Measurements from ENCODE around the gene EFHD2.
"Not testable (repeated sequence)": the region's sequence is repeated elsewhere in the genome, so short reads cannot be mapped to it uniquely, and the experiment has no call there.

The EFHD2 gene

DNA sequence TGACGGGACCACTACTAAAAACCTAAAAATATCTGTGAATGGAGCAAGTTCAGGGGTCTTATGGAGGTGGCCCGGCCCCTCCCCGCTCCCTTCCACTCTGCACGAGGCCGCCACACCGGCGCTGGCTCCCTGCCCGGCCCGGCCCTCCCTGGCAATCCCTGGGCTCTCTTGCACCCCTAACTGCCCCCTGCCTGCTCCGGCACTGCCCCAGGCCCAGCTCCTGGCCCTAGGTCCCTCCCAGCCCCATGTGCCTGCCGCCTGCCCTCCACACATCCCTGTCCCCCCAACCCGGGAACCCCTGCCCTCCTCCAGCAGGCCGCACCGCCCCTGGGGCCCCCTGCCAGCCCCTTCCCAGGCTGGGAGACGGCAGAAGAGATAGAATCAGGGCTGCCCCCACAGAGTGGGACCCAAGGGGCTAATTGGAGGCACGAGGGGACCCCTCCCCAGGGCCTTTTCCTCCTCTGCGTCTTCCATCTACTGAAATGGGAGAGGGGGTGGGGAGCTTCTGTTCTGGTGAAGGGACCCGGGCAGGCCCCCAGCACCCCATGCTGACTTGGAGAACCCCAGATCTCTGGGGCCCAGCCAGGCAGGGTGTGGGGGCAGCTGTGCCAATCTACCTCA lies 19.2 kb downstream of the EFHD2 start:
- Histone ChIP-seq H3K9me3 (ENCODE audit: control insufficient read depth, low read length) (no peaks in the 10 kb centered on the region), H3K4me1 (ENCODE audit: control insufficient read depth, insufficient read depth, low read length) (peaks cover 72% of the 10 kb centered on the region), H3K36me3 (ENCODE audit: control insufficient read depth, insufficient read depth, low read length) (peaks cover 14% of the 10 kb centered on the region), H3K9ac (ENCODE audit: low read length) (no peak overlapping the region), H3K4me3 (ENCODE audit: low read length) (no peak overlapping the region), H3K27me3 (ENCODE audit: control insufficient read depth, insufficient read depth, low read length) (no peaks in the 10 kb centered on the region)

GRCh38 chr1:15429701-15430149 lies 20.0 kb downstream of the EFHD2 start:
- Histone ChIP-seq H3K9ac (ENCODE audit: low read length) (no peak overlapping the region), H3K4me1 (ENCODE audit: control insufficient read depth, insufficient read depth, low read length) (peaks cover 64% of the 10 kb centered on the region), H3K36me3 (ENCODE audit: control insufficient read depth, insufficient read depth, low read length) (peaks cover 14% of the 10 kb centered on the region)

DNA sequence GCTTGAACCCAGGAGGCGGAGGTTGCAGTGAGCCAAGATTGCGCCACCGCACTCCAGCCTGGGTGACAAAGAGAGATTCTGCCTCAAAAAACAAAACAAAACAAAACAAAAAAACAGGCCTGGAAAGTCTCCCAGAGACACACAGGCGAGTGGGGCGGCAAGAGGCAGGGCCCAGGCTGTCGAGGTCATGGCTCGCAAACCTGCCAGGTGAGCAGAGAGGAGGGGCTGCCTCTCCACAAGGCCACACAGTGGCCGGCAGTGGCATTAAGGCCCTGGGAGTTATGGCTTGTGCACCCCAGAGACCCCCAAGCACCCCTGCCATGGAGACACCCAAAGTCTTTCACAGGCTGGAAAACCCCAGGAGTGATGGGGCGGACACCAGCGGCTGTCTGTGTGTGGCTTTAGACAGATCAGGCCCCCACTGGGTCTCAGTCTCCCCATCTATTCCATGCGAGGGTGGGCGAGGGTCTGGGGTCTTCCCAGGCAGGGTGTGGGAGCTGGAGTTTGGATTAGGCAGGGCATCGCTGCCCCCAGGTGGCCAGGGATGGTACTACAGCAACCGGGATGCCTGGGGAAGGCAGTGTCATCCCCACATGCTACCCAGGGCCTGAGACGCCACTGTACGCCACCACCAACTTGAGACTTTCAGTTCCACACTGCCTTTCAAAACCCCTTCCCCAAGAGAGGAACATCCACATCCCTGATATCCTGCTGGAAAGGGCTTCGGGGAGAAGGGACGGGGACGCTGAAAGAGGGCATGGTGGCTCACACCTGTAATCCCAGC lies 21.3 kb downstream of the EFHD2 start:
- H3K4me3 ChIP-seq (ENCODE audit: low read length) = peak overlapping the region; percentile 2
- no peaks in the 10 kb centered on the region for H3K9me3 ChIP-seq (ENCODE audit: control insufficient read depth, low read length)
- H3K9ac ChIP-seq (ENCODE audit: low read length) = peak overlapping the region; percentile 17
- H3K4me1 ChIP-seq (ENCODE audit: control insufficient read depth, insufficient read depth, low read length) = peaks cover 51% of the 10 kb centered on the region
- peaks cover 14% of the 10 kb centered on the region for H3K36me3 ChIP-seq (ENCODE audit: control insufficient read depth, insufficient read depth, low read length)
- no peaks in the 10 kb centered on the region for H3K27me3 ChIP-seq (ENCODE audit: control insufficient read depth, insufficient read depth, low read length)

More at GRCh38 chr1:15429701-15430149, 20.0 kb downstream of the EFHD2 start:
- H3K9me3 ChIP-seq (ENCODE audit: control insufficient read depth, low read length) = no peaks in the 10 kb centered on the region
- no peaks in the 10 kb centered on the region for H3K27me3 ChIP-seq (ENCODE audit: control insufficient read depth, insufficient read depth, low read length)
- H3K4me3 ChIP-seq (ENCODE audit: low read length) = no peak overlapping the region

DNA sequence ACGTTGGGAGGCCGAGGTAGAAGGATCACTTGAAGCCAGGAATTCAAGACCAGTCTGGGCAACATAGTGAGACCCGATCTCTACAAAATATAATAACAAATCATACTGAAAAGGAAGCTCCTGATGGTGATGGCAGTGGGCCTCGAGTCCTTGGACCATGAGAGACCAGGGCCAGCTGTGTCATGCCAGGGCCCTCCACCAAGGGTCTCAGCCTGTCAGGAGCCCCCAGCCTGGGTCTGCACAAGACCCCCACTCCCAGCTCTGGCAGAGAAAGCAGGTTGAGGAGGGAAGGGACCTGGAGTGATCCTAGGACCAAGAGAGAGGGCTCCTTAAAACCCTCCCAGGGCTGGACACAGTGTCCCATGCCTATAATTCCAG lies 21.9 kb downstream of the EFHD2 start:
- peak overlapping the region; percentile 17 for H3K9ac ChIP-seq (ENCODE audit: low read length)
- H3K4me1 ChIP-seq (ENCODE audit: control insufficient read depth, insufficient read depth, low read length) = peaks cover 45% of the 10 kb centered on the region
- H3K9me3 ChIP-seq (ENCODE audit: control insufficient read depth, low read length) = no peaks in the 10 kb centered on the region
- peaks cover 14% of the 10 kb centered on the region for H3K36me3 ChIP-seq (ENCODE audit: control insufficient read depth, insufficient read depth, low read length)
- no peaks in the 10 kb centered on the region for H3K27me3 ChIP-seq (ENCODE audit: control insufficient read depth, insufficient read depth, low read length)
- H3K4me3 ChIP-seq (ENCODE audit: low read length) = peak overlapping the region; percentile 2

- no peak overlapping the region for H3K4me3 ChIP-seq (ENCODE audit: low read length)
- peaks cover 38% of the 10 kb centered on the region for H3K4me1 ChIP-seq (ENCODE audit: control insufficient read depth, insufficient read depth, low read length)
- H3K27me3 ChIP-seq (ENCODE audit: control insufficient read depth, insufficient read depth, low read length) = no peaks in the 10 kb centered on the region
Measured at GRCh38 chr1:15432324-15432723, 22.6 kb downstream of the EFHD2 start.

DNA sequence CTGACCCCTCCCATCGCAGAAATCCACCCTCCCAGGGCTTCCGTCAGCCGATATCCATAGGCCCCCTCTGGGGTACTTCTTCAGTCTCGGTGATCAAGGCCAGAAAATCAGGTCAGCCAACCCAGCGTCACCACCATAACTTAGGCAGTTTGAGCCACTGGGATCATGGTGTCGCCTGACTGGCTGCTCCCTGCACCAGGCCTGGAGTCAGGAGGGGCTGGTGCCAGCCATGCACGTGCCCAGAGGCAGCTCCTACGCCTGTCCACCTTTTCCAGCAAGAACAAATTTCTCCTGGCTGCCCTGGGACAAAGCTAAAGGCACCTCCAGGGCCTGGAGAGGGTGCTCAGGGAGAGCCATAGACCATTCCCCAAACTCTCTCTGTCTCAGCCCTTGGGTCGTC lies 23.8 kb downstream of the EFHD2 start:
- Histone ChIP-seq H3K4me3 (ENCODE audit: low read length) (no peak overlapping the region), H3K4me1 (ENCODE audit: control insufficient read depth, insufficient read depth, low read length) (peaks cover 31% of the 10 kb centered on the region)

More at GRCh38 chr1:15432324-15432723, 22.6 kb downstream of the EFHD2 start:
- H3K36me3 ChIP-seq (ENCODE audit: control insufficient read depth, insufficient read depth, low read length) = peaks cover 10% of the 10 kb centered on the region
- H3K9ac ChIP-seq (ENCODE audit: low read length) = no peak overlapping the region
- no peaks in the 10 kb centered on the region for H3K9me3 ChIP-seq (ENCODE audit: control insufficient read depth, low read length)

GRCh38 chr1:15434739-15435138 lies 25.1 kb downstream of the EFHD2 start:
- H3K4me1 ChIP-seq (ENCODE audit: control insufficient read depth, insufficient read depth, low read length) = peaks cover 31% of the 10 kb centered on the region
- H3K9me3 ChIP-seq (ENCODE audit: control insufficient read depth, low read length); H3K4me3 ChIP-seq (ENCODE audit: low read length); H3K9ac ChIP-seq (ENCODE audit: low read length); H3K27me3 ChIP-seq (ENCODE audit: control insufficient read depth, insufficient read depth, low read length); H3K36me3 ChIP-seq (ENCODE audit: control insufficient read depth, insufficient read depth, low read length): not testable (repeated sequence)

More for the DNA sequence above, 23.8 kb downstream of the EFHD2 start:
- H3K27me3 ChIP-seq (ENCODE audit: control insufficient read depth, insufficient read depth, low read length) = no peaks in the 10 kb centered on the region
- H3K36me3 ChIP-seq (ENCODE audit: control insufficient read depth, insufficient read depth, low read length) = peaks cover 7% of the 10 kb centered on the region
- no peak overlapping the region for H3K9ac ChIP-seq (ENCODE audit: low read length)
- no peaks in the 10 kb centered on the region for H3K9me3 ChIP-seq (ENCODE audit: control insufficient read depth, low read length)

GRCh38 chr1:15435239-15436077 lies 25.8 kb downstream of the EFHD2 start:
- H3K9me3 ChIP-seq (ENCODE audit: control insufficient read depth, low read length) = no peaks in the 10 kb centered on the region
- H3K4me3 ChIP-seq (ENCODE audit: low read length) = no peak overlapping the region
- no peak overlapping the region for H3K9ac ChIP-seq (ENCODE audit: low read length)
- H3K36me3 ChIP-seq (ENCODE audit: control insufficient read depth, insufficient read depth, low read length) = peaks cover 7% of the 10 kb centered on the region
- no peaks in the 10 kb centered on the region for H3K27me3 ChIP-seq (ENCODE audit: control insufficient read depth, insufficient read depth, low read length)
- H3K4me1 ChIP-seq (ENCODE audit: control insufficient read depth, insufficient read depth, low read length) = peaks cover 28% of the 10 kb centered on the region

DNA sequence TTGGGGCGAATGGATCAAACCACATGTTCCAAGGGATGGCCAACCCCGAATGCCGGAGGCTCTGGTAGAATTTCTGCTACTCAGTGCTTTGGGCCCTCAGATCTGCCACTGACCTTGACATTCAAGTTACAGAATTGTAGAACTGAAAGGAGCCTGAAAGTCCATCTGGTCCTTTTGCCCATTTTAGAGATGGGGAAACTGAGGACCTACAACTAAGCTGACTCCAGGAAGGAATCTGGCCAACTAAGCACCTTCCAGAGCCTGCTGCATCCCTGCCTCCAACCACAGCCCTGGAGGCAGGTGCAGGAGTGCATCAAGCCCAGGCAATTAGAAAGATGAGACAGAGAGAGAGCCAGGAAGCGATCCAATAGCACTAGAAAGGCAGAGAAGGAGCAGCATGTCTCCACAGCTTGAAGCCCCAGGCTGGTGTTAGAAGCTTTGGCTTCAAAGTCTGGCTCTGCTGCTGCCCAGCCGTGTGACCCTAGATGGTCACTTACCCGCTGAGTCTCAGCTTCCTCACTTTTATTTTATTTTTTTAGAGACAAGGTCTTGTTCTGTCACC lies 27.3 kb downstream of the EFHD2 start:
- Histone ChIP-seq H3K4me1 (ENCODE audit: control insufficient read depth, insufficient read depth, low read length) (peaks cover 15% of the 10 kb centered on the region), H3K9me3 (ENCODE audit: control insufficient read depth, low read length) (no peaks in the 10 kb centered on the region), H3K27me3 (ENCODE audit: control insufficient read depth, insufficient read depth, low read length) (no peaks in the 10 kb centered on the region), H3K36me3 (ENCODE audit: control insufficient read depth, insufficient read depth, low read length) (no peaks in the 10 kb centered on the region), H3K4me3 (ENCODE audit: low read length) (no peak overlapping the region), H3K9ac (ENCODE audit: low read length) (no peak overlapping the region)

- H3K27me3 ChIP-seq (ENCODE audit: control insufficient read depth, insufficient read depth, low read length) = no peaks in the 10 kb centered on the region
- no peaks in the 10 kb centered on the region for H3K36me3 ChIP-seq (ENCODE audit: control insufficient read depth, insufficient read depth, low read length)
- no peaks in the 10 kb centered on the region for H3K4me1 ChIP-seq (ENCODE audit: control insufficient read depth, insufficient read depth, low read length)
- no peaks in the 10 kb centered on the region for H3K9me3 ChIP-seq (ENCODE audit: control insufficient read depth, low read length)
- H3K4me3 ChIP-seq (ENCODE audit: low read length) = no peak overlapping the region
- H3K9ac ChIP-seq (ENCODE audit: low read length) = no peak overlapping the region
Measured at GRCh38 chr1:15439325-15439724, 29.6 kb downstream of the EFHD2 start.

- Histone ChIP-seq H3K27me3 (ENCODE audit: control insufficient read depth, insufficient read depth, low read length) (peaks cover 2% of the 10 kb centered on the region), H3K36me3 (ENCODE audit: control insufficient read depth, insufficient read depth, low read length) (no peaks in the 10 kb centered on the region), H3K9ac (ENCODE audit: low read length) (no peak overlapping the region), H3K9me3 (ENCODE audit: control insufficient read depth, low read length) (no peaks in the 10 kb centered on the region), H3K4me3 (ENCODE audit: low read length) (no peak overlapping the region), H3K4me1 (ENCODE audit: control insufficient read depth, insufficient read depth, low read length) (no peaks in the 10 kb centered on the region)
Measured at GRCh38 chr1:15440357-15440756, 30.7 kb downstream of the EFHD2 start.
